Fibroblast of mammary gland (primary cell): ENCODE results near the gene VPS13C.

Source experiments
- DNase-seq: peaks from one replicate; pipeline ENCODE4 v3.0.0-alpha.2; 2010; ENCODE audit warnings: low read depth
- H3K4me3 ChIP-seq: 2 replicates; pipeline ENCODE4 v1.5.1; 2011; ENCODE audit warnings: low read depth, mild to moderate bottlenecking, low read length, moderate library complexity; ENCODE audit not compliant: control insufficient read depth
- TF ChIP-seq, protein P1 (sequence below): conservative IDR thresholded peaks from 2 replicates; pipeline ENCODE4 v1.5.1; 2011; ENCODE audit warnings: low read depth, low read length, inconsistent platforms; ENCODE audit not compliant: control insufficient read depth, insufficient read depth

Gene VPS13C

DNA sequence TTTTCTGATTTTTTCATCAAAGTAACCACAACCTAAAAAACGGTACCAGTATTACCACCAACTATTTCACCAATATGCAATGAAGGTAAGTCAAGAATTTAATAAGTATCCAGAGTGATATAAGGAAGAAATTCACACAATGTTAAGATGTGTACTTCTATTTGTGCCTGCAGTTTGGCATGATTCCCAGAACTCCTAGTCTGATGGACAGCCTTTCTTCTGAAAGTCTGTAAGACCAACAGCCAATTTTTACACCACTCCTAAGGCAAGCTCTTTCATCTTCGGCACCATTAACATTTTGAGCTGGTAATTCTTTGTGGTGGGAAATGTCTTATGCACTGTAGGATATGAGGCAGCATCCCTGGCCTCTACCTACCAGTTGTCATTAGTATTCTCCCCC is 108.3 kb downstream of the VPS13C start:
- no peak for DNase-seq
- TF ChIP-seq, protein P1, sequence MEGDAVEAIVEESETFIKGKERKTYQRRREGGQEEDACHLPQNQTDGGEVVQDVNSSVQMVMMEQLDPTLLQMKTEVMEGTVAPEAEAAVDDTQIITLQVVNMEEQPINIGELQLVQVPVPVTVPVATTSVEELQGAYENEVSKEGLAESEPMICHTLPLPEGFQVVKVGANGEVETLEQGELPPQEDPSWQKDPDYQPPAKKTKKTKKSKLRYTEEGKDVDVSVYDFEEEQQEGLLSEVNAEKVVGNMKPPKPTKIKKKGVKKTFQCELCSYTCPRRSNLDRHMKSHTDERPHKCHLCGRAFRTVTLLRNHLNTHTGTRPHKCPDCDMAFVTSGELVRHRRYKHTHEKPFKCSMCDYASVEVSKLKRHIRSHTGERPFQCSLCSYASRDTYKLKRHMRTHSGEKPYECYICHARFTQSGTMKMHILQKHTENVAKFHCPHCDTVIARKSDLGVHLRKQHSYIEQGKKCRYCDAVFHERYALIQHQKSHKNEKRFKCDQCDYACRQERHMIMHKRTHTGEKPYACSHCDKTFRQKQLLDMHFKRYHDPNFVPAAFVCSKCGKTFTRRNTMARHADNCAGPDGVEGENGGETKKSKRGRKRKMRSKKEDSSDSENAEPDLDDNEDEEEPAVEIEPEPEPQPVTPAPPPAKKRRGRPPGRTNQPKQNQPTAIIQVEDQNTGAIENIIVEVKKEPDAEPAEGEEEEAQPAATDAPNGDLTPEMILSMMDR: no peak
- H3K4me3 ChIP-seq: no peak overlapping the region

DNA sequence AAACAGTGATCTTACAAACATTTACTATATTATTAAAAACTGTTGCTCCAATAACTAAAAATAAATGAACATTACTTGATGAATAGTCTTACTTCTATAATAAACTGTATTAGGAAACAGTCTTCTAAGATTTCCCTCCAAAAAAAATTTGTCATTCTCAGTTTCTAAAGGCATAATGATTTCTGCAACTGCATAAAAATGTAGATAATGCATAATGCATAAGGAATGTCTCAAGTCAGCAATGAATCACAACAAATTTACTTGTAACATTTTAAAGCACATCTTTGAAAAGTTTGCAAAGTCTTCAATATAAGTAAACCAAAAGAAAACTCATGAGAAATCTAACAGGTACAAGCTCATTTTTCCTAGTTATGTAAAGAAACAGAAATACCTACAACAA is 113.5 kb downstream of the VPS13C start:
- no peak overlapping the region for H3K4me3 ChIP-seq
- peak; percentile 43 for DNase-seq
- TF ChIP-seq, protein P1: no peak

GRCh38 chr15:61943992-61944391 is 116.3 kb downstream of the VPS13C start:
- H3K4me3 ChIP-seq: no peak overlapping the region
- TF ChIP-seq, protein P1: no peak
- no peak for DNase-seq

DNA sequence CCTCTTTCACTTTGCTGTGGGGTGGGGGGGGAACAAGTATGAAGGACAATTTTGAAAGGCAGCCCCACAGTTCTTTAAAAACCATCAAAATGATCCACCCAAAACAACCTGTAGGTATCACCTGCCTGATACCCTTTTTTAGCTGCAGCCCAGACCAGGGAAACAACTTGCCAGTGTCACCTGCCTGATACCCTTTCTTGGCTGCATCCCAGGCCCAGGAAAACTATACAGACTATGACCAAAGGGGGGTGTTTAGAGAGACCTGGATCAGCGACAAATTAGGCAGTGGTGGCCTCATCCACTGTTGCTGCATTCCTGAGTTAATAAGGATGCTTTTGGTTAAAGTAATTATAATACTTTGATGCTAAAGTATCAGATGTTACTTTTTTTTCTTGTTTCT is 122.0 kb downstream of the VPS13C start:
- H3K4me3 ChIP-seq: no peak overlapping the region
- DNase-seq: no peak
- TF ChIP-seq, protein P1: no peak

DNA sequence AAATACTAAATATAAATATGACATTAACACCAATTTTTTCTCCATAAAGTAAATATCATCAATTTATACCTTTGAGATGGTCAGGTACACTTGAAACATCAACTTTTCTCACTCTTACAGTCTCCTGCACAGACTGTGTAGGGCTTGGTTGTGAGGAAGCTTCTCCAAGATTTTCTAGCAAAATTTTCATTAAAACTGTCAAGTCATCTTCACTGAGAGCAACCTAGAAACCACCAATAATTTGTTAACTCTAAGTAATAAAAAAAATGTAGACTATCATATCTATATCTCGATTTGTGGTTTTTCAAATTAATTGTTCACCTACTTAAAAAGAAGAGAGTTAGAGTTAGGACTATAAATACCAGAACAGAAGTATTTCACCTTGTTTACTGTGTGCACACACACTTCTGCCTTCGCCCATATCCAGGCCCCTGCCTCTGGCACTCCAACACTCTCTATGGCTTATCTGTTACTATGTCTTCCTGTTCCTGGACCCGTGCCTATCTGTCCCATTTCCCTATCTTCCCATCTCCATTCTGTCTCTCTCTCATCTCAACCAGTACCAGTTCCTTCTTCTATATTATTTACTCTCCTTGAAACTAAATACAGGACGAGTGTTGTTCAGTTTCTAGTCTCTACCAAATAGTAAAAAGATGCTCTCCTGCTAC is 123.6 kb downstream of the VPS13C start:
- no peak for DNase-seq
- TF ChIP-seq, protein P1: no peak
- H3K4me3 ChIP-seq: no peak overlapping the region

GRCh38 chr15:61935493-61935892 is 124.8 kb downstream of the VPS13C start:
- no peak overlapping the region for H3K4me3 ChIP-seq
- TF ChIP-seq, protein P1: no peak
- no peak for DNase-seq

GRCh38 chr15:61929452-61929851 is 130.8 kb downstream of the VPS13C start:
- H3K4me3 ChIP-seq: no peak overlapping the region
- no peak for DNase-seq
- TF ChIP-seq, protein P1: no peak
